Measurements from ENCODE around the gene SYT1.

GRCh38 chr12:79140711-79141110, 276.1 kb downstream of the SYT1 start:
- TF ChIP-seq CTCF (IDR thresholded peaks at IDR 0.05) = no peak
- no peak for TF ChIP-seq POLR2A (IDR thresholded peaks at IDR 0.05)

Measured in Peyer's patch (tissue), 4 donors.